HepG2 (cell line): ENCODE results near the gene WDR54. TPM values are rescaled to one million over a fixed set of nuclear protein-coding genes. Genes with fewer than 3 reads are reported as not detected.
A peak's percentile ranks its signal among the peaks of the same experiment; 100 is the strongest.

Source experiments
- ATRX ChIP-seq: sonication (generic); formaldehyde crosslinking; IDR thresholded peaks from 2 replicates; pipeline ENCODE4 v1.4.0; 2020; ENCODE audit warnings: missing genetic modification reagents, borderline replicate concordance
- ETV5 ChIP-seq: IDR thresholded peaks from 2 replicates; pipeline ENCODE4 v1.6.1; 2018; ENCODE audit warnings: missing biosample characterization, missing genetic modification reagents, inconsistent platforms, borderline replicate concordance
- EZH2 ChIP-seq: conservative IDR thresholded peaks from 2 replicates; pipeline ENCODE4 v1.6.1; 2012; ENCODE audit warnings: mild to moderate bottlenecking, low read depth, low read length, moderate library complexity
- FOXA3 ChIP-seq: IDR thresholded peaks from 2 replicates; pipeline ENCODE4 v1.6.1; 2016; ENCODE audit warnings: missing genetic modification reagents, missing compliant biosample characterization
- GPBP1L1 ChIP-seq: sonication (generic); formaldehyde crosslinking; IDR thresholded peaks from 2 replicates; pipeline ENCODE4 v1.5.0; 2020; ENCODE audit warnings: mild to moderate bottlenecking, missing genetic modification reagents
- MED1 ChIP-seq: sonication (generic); formaldehyde crosslinking; IDR thresholded peaks from 2 replicates; pipeline ENCODE4 v1.4.0; 2020; ENCODE audit warnings: missing genetic modification reagents
- NCOR1 ChIP-seq: fragments of 200-600 bp; sonication (generic); IDR thresholded peaks from 2 replicates; pipeline ENCODE4 v1.7.0; 2017; ENCODE audit warnings: antibody characterized with exemption, low read length, borderline replicate concordance
- NKX3-1 ChIP-seq: sonication (generic); formaldehyde crosslinking; IDR thresholded peaks from 2 replicates; pipeline ENCODE4 v1.5.0; 2020; ENCODE audit warnings: missing genetic modification reagents
- PBX3 ChIP-seq: sonication (generic); formaldehyde crosslinking; IDR thresholded peaks from 2 replicates; pipeline ENCODE4 v1.8.1; 2023; ENCODE audit warnings: missing genetic modification reagents, inconsistent platforms, borderline replicate concordance
- SAP130 ChIP-seq: IDR thresholded peaks from 2 replicates; pipeline ENCODE4 v1.6.1; 2016; ENCODE audit warnings: low read depth
- SMAD3 ChIP-seq: sonication (generic); formaldehyde crosslinking; IDR thresholded peaks from 2 replicates; pipeline ENCODE4 v1.4.0; 2020; ENCODE audit warnings: missing genetic modification reagents
- SMYD3 ChIP-seq: sonication (generic); formaldehyde crosslinking; IDR thresholded peaks from 2 replicates; pipeline ENCODE4 v1.8.1; 2023; ENCODE audit warnings: mild to moderate bottlenecking, missing genetic modification reagents
- SNRNP70 ChIP-seq: fragments of 200-400 bp; formaldehyde crosslinking; IDR thresholded peaks from 2 replicates; pipeline ENCODE4 v1.6.1; 2017; ENCODE audit warnings: mild to moderate bottlenecking, low read depth, low read length, moderate library complexity
- SP4 ChIP-seq: sonication (generic); formaldehyde crosslinking; IDR thresholded peaks from 2 replicates; pipeline ENCODE4 v1.8.1; 2023; ENCODE audit warnings: mild to moderate bottlenecking, missing genetic modification reagents
- UBTF ChIP-seq: sonication (generic); formaldehyde crosslinking; IDR thresholded peaks from 2 replicates; pipeline ENCODE4 v1.4.0; 2020; ENCODE audit warnings: mild to moderate bottlenecking, missing genetic modification reagents
- ZNF20 ChIP-seq: sonication (generic); formaldehyde crosslinking; IDR thresholded peaks from 2 replicates; pipeline ENCODE4 v1.4.0; 2020; ENCODE audit warnings: mild to moderate bottlenecking, moderate library complexity, missing genetic modification reagents
- ZNF207 ChIP-seq: fragments of 450-650 bp; IDR thresholded peaks from 2 replicates; pipeline ENCODE4 v1.6.1; 2016; ENCODE audit warnings: antibody characterized with exemption, borderline replicate concordance
- ZNF260 ChIP-seq: sonication (generic); formaldehyde crosslinking; IDR thresholded peaks from 2 replicates; pipeline ENCODE4 v1.4.0; 2020; ENCODE audit warnings: missing genetic modification reagents, low read depth, mild to moderate bottlenecking, borderline replicate concordance
- ZNF33A ChIP-seq: sonication (generic); formaldehyde crosslinking; IDR thresholded peaks from 2 replicates; pipeline ENCODE4 v1.5.1; 2020; ENCODE audit warnings: missing genetic modification reagents, mild to moderate bottlenecking, moderate library complexity, borderline replicate concordance
- ZNF350 ChIP-seq: sonication (generic); formaldehyde crosslinking; IDR thresholded peaks from 2 replicates; pipeline ENCODE4 v1.4.0; 2020; ENCODE audit warnings: mild to moderate bottlenecking, low read depth, missing genetic modification reagents, borderline replicate concordance
- ZNF382 ChIP-seq: sonication (generic); formaldehyde crosslinking; IDR thresholded peaks from 2 replicates; pipeline ENCODE4 v1.5.0; 2020; ENCODE audit warnings: missing genetic modification reagents, mild to moderate bottlenecking, borderline replicate concordance
- ZNF773 ChIP-seq: sonication (generic); formaldehyde crosslinking; IDR thresholded peaks from 2 replicates; pipeline ENCODE4 v1.4.0; 2020; ENCODE audit warnings: missing genetic modification reagents, borderline replicate concordance
- ZNF816 ChIP-seq: sonication (generic); formaldehyde crosslinking; IDR thresholded peaks from 2 replicates; pipeline ENCODE4 v1.8.0; 2022; ENCODE audit warnings: missing genetic modification reagents, mild to moderate bottlenecking, borderline replicate concordance
- ZNF879 ChIP-seq: sonication (generic); formaldehyde crosslinking; IDR thresholded peaks from 2 replicates; pipeline ENCODE4 v1.8.1; 2023; ENCODE audit warnings: missing genetic modification reagents
- polyA plus RNA-seq, 8 experiments: library from polyadenylated mRNA; depleted of rRNA in 3 of 8; stranded (reverse) in 7 of 8; unstranded in 1 of 8; fragments of >200 nt; fragmentation: Illumina TruSeq in 4 of 8; extraction: Trizol in 4 of 8; gene quantifications; 2 replicates each; pipeline versions ENCODE4 v1.2.1 to v1.2.3, GENCODE V29; 2011 to 2016; ENCODE audit warnings: low read depth in 4 of 8, missing spikeins in 1 of 8, mixed read lengths in 1 of 8; ENCODE audit not compliant: insufficient read depth in 1 of 8
- total RNA-seq, 5 experiments: library from RNA; depleted of rRNA; stranded (reverse); fragments of >200 nt; fragmentation: Illumina TruSeq; extraction: Trizol; gene quantifications; 2 replicates each; pipeline ENCODE4 v1.2.3, GENCODE V29; 2016; ENCODE audit warnings: low read depth in 1 of 5
- TF ChIP-seq, protein P1 (sequence below): sonication (generic); formaldehyde crosslinking; IDR thresholded peaks from 2 replicates; pipeline ENCODE4 v1.5.0; 2020; ENCODE audit warnings: mild to moderate bottlenecking, low read depth, missing genetic modification reagents, borderline replicate concordance

The WDR54 gene
- total and polyA plus RNA-seq, 2 of the 13 experiments (the other 11 are each of a cell fraction or from before 2014, with no cell fraction given), result 2.0 to 17.3 TPM

DNA sequence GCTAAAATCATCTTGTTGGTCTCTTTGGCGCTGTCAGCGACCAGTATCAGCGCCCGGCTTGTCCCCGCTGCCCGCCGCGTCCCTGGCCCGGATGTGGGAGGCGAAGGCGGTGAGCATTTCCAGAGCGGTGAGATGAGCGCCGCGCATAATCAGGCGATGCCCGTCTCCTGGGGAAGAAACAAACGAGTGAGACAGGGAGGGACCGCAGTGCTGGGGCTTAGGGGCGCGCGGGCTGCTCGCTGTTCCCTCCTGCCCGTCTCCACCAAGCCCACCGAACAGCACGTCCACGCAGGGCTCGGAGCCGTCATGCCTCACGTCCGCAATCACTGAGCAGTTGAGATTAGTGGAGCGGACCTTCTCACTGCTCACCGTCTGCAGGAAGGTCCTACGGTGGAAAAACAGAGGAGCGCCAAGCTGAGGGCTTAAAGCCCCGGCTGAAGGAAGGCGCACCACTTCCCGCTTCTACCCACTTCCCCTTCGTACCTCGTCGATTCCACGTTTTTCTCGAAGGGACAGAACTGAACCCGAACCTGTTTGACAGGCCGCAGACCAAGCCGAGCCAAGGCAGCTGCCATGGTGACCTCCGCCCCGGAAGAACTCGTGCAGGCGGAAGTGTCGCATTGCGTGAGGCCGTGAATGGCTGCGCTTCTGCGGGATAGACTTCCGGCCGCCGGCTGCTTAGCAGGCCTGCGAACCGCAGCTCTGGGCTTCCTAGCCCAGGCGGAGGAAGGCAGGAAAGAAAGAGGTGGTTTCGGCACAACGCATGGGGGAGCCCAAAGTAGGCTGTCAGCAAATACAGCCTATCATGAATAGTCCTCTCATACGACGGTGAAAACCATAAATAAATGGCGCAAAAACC is 50.8 kb downstream of the WDR54 start, which contains the start of gene MRPL53 (continued):
- TF ChIP-seq, protein P1, sequence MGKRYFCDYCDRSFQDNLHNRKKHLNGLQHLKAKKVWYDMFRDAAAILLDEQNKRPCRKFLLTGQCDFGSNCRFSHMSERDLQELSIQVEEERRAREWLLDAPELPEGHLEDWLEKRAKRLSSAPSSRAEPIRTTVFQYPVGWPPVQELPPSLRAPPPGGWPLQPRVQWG, result no peak
- TF ChIP-seq SAP130 (CRISPR knock-in tag) (peak; percentile 98), ZNF260 (CRISPR knock-in tag) (no peak), NCOR1 (peak; percentile 62; the same call in 1 of the 2 replicates), ZNF879 (CRISPR knock-in tag) (no peak), ETV5 (CRISPR knock-in tag) (peak; percentile 98), ZNF382 (CRISPR knock-in tag) (no peak), ZNF350 (peak; percentile 99), PBX3 (no peak), ZNF20 (peak; percentile 27; the same call in 1 of the 2 replicates), NKX3-1 (peak; percentile 87), ATRX (CRISPR knock-in tag) (no peak), SMAD3 (CRISPR knock-in tag) (peak; percentile 82), GPBP1L1 (CRISPR knock-in tag) (no peak), UBTF (peak; percentile 97), ZNF33A (CRISPR knock-in tag) (peak; percentile 83; the same call in 1 of the 2 replicates), EZH2 (no peak), SP4 (peak; percentile 74; the same call in 1 of the 2 replicates), ZNF816 (CRISPR knock-in tag) (0 out of 2 replicates have a peak, but pooled peaks have one; percentile 80), ZNF207 (no peak), SMYD3 (no peak; the same call in none of the 2 replicates), SNRNP70 (no peak), MED1 (peak; percentile 88), FOXA3 (peak; percentile 70; the same call in 1 of the 2 replicates), ZNF773 (CRISPR knock-in tag) (peak; percentile 27; the same call in 1 of the 2 replicates)
